ENCODE results near the gene CPOX.
"Not testable (repeated sequence)": the region's sequence is repeated elsewhere in the genome, so short reads cannot be mapped to it uniquely, and the experiment has no call there.

The CPOX gene

DNA sequence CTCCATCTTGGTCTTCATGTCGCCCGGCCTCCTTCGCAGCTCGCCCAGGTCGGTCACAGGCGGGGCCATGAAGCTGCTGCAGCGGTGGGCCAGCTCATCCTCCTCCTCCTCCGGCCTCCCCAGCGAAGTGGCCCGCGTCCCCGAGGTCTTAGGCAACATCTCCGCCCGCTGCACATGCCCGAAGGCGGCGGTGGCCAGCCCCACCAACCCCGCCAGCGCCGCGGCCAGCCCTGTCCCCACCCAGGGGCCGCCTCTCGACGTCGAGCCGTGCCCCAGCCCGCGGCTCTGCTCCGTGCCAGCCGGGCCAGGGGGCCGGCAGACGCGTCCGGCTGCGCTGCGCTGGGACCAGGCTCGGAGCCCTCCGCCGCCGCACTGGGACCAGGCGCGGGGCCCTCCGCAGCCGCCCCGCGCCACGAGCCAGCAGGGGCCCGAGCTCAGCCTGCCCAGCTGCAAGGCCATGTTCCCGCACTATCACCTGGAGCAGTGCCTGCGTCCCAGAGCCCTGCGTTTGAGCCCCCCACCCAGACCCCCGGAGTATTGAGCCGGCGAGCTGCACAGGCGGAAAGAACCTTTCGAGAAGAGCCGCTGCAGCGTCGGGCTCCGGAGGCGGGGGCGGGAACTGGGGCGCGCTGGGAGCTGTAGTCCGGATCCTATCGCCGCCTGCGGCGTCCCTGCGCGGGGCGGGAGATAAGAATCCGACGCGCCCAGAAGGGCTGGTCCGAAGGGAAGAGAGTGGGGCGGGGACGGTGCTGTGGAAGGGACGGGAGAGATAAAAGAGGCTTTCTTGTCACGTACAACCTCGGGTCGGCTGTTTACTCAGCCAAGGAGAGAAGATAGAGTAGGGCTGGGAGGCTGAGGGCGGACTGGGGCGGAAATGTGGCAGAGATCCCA, at the start of gene CPOX:
Gene CPOX (minus strand): TSS at position 566 of the 891 bp plus-strand sequence. CDS start 107 bp downstream, at position 459.
- TF ChIP-seq, protein P1, sequence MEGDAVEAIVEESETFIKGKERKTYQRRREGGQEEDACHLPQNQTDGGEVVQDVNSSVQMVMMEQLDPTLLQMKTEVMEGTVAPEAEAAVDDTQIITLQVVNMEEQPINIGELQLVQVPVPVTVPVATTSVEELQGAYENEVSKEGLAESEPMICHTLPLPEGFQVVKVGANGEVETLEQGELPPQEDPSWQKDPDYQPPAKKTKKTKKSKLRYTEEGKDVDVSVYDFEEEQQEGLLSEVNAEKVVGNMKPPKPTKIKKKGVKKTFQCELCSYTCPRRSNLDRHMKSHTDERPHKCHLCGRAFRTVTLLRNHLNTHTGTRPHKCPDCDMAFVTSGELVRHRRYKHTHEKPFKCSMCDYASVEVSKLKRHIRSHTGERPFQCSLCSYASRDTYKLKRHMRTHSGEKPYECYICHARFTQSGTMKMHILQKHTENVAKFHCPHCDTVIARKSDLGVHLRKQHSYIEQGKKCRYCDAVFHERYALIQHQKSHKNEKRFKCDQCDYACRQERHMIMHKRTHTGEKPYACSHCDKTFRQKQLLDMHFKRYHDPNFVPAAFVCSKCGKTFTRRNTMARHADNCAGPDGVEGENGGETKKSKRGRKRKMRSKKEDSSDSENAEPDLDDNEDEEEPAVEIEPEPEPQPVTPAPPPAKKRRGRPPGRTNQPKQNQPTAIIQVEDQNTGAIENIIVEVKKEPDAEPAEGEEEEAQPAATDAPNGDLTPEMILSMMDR (IDR thresholded peaks at IDR 0.05; ENCODE audit: insufficient read depth, low read depth, low read length, missing control alignments), result no peak
- H3K4me3 ChIP-seq (ENCODE audit: low read depth, low read length), result peak within 1 kb of the TSS; percentile 94
- DNase-seq (ENCODE audit: low read depth), result peak; percentile 94

- not testable (repeated sequence) for H3K4me3 ChIP-seq (ENCODE audit: low read depth, low read length)
- DNase-seq (ENCODE audit: low read depth), result peak; percentile 77
Observed at GRCh38 chr3:98642769-98643168, 49.4 kb upstream of the CPOX start.

GRCh38 chr3:98641756-98642155, 48.3 kb upstream of the CPOX start:
- DNase-seq (ENCODE audit: low read depth), result peak; percentile 34
- H3K4me3 ChIP-seq (ENCODE audit: low read depth, low read length), result not testable (repeated sequence)

GRCh38 chr3:98638515-98638914, 45.1 kb upstream of the CPOX start:
- not testable (repeated sequence) for H3K4me3 ChIP-seq (ENCODE audit: low read depth, low read length); DNase-seq (ENCODE audit: low read depth)

DNA sequence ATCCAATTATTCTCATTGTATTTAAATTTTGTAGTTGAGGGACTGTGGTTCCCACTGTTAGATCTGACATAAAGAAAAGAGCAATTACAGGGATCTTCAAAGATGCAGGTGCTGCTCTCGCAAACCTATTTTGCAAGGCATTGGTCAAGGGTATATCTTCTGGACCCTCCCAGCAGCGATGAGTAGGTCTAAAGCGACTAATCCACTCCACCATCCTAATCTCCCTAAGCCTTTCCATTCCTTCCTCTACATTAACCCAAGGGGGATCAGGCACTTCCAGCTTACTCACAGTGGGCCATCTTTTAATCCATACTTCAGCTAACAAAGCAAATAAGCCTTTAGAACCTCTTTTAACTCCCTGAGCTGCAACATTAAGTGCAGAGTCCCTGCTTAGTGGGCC, 37.0 kb upstream of the CPOX start:
- TF ChIP-seq, protein P1 (IDR thresholded peaks at IDR 0.05; ENCODE audit: insufficient read depth, low read depth, low read length, missing control alignments), result no peak
- H3K4me3 ChIP-seq (ENCODE audit: low read depth, low read length), result no peak overlapping the region
- DNase-seq (ENCODE audit: low read depth), result no peak

GRCh38 chr3:98628317-98628716, 34.9 kb upstream of the CPOX start:
- DNase-seq (ENCODE audit: low read depth), result peak; percentile 29
- TF ChIP-seq, protein P1 (IDR thresholded peaks at IDR 0.05; ENCODE audit: insufficient read depth, low read depth, low read length, missing control alignments), result no peak
- no peak overlapping the region for H3K4me3 ChIP-seq (ENCODE audit: low read depth, low read length)

DNA sequence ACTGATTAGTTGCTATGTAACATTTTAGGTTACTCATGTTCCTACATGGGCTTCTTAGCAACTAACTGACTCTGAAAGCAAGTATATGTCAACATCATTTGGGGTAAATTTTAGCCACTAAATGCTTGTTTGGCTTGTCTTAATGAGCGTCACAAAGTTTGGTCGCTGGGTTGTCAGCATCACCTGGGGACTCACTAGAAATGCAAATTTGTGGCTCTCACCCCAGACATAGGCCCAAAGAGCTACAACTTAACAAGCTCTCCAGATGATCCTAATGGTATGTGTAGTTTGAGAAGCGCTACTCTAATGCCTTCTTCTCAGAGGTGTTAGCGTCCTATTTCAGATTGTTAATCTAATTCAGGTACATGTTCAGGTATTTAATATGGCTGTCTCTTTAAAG, 32.7 kb upstream of the CPOX start:
- H3K4me3 ChIP-seq (ENCODE audit: low read depth, low read length), result no peak overlapping the region
- TF ChIP-seq, protein P1 (IDR thresholded peaks at IDR 0.05; ENCODE audit: insufficient read depth, low read depth, low read length, missing control alignments), result no peak
- no peak for DNase-seq (ENCODE audit: low read depth)

DNA sequence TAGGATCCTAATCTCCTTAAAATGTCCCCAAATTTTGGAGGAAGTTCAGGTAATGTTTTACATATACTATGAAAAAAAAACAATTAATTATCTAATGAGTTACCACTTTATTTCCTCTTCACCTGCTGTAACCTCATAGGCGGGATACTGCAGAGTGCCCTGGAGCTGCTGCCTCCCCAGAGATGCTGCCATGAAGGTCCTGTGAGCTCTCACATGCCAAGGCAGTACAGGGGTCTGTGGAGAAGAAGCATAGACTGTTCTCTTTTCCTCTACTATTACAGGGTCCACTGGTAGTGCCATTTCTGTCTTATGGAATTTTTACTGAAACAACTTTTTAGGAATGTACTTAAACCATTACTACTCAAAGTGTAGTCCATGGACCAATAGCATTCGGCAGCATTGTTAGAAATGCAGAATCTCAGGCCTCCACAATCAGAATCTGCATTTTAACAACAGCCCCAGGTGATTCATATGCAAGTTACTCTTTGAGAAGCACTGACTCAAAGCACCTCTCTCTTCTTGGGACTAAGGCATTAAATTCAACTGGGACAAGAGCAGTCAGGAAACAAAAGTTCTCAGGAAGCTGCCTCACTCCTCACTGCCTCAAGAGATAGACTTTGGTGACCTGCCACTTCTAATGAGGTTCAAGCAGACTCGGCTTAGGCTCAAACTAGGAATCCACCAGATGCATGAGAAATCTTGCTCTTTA, 30.3 kb upstream of the CPOX start:
- no peak overlapping the region for H3K4me3 ChIP-seq (ENCODE audit: low read depth, low read length)
- no peak for DNase-seq (ENCODE audit: low read depth)
- TF ChIP-seq, protein P1 (IDR thresholded peaks at IDR 0.05; ENCODE audit: insufficient read depth, low read depth, low read length, missing control alignments), result no peak
